DND-41 (cell line): ENCODE results near the gene LONRF2.
"Not testable (repeated sequence)": the region's sequence is repeated elsewhere in the genome, so short reads cannot be mapped to it uniquely, and the experiment has no call there.

Source experiments
- ATAC-seq: fragments of 200-7000 bp; cut with Tn5 transposase; 3 replicates; pipeline ENCODE4 v1.9.1; 2021; ENCODE audit warnings: low read depth; ENCODE audit not compliant: insufficient read depth
- DNase-seq: peaks from one replicate; pipeline ENCODE4 v3.0.0-alpha.2; 2020
- H2AFZ ChIP-seq: 2 replicates; pipeline ENCODE4 v1.6.0; 2012; ENCODE audit warnings: low read depth, low read length
- H3K27ac ChIP-seq: 2 replicates; pipeline ENCODE4 v1.5.1; 2012; ENCODE audit warnings: low read length, inconsistent platforms
- H3K27me3 ChIP-seq: fragments of 200-600 bp; sonication (generic); 2 replicates; pipeline ENCODE4 v1.6.0; 2012; ENCODE audit warnings: low read length, mild to moderate bottlenecking, inconsistent platforms; ENCODE audit not compliant: insufficient read depth, poor library complexity
- H3K36me3 ChIP-seq: 2 replicates; pipeline ENCODE4 v1.5.1; 2012; ENCODE audit warnings: low read length, inconsistent platforms; ENCODE audit not compliant: insufficient read depth
- H3K4me1 ChIP-seq: 2 replicates; pipeline ENCODE4 v1.5.1; 2012; ENCODE audit warnings: mild to moderate bottlenecking, low read length; ENCODE audit not compliant: insufficient read depth
- H3K4me2 ChIP-seq: 2 replicates; pipeline ENCODE4 v1.6.0; 2012; ENCODE audit warnings: mild to moderate bottlenecking, moderate library complexity, low read length, inconsistent platforms; ENCODE audit not compliant: insufficient read depth
- H3K4me3 ChIP-seq, 2 experiments: fragments of 200-600 bp in 1 of 2; shearing (Covaris generic) in 1 of 2; 2 replicates each; pipeline ENCODE4 v1.5.1; 2012 to 2016; ENCODE audit warnings: inconsistent platforms in 2 of 2, low read length in 2 of 2, mild to moderate bottlenecking in 2 of 2, low read depth in 1 of 2, moderate library complexity in 1 of 2
- H3K79me2 ChIP-seq: 2 replicates; pipeline ENCODE4 v1.6.0; 2012; ENCODE audit warnings: low read length, inconsistent platforms; ENCODE audit not compliant: insufficient read depth
- H3K9ac ChIP-seq: 2 replicates; pipeline ENCODE4 v1.6.0; 2012; ENCODE audit warnings: low read depth, mild to moderate bottlenecking, inconsistent platforms, low read length, moderate library complexity
- H3K9me3 ChIP-seq: 2 replicates; pipeline ENCODE4 v1.5.1; 2012; ENCODE audit warnings: low read length, moderate library complexity, mild to moderate bottlenecking, inconsistent platforms; ENCODE audit not compliant: insufficient read depth, severe bottlenecking
- H4K20me1 ChIP-seq: 2 replicates; pipeline ENCODE4 v1.6.0; 2012; ENCODE audit warnings: low read length; ENCODE audit not compliant: insufficient read depth
- CTCF ChIP-seq: IDR thresholded peaks from 2 replicates; pipeline ENCODE4 v1.5.1; 2012; ENCODE audit warnings: borderline replicate concordance, low read length, moderate library complexity, mild to moderate bottlenecking; ENCODE audit not compliant: poor library complexity, severe bottlenecking; ENCODE audit errors: extremely low read depth
- EZH2 ChIP-seq: IDR thresholded peaks from 3 replicates; pipeline ENCODE4 v1.6.1; 2012; ENCODE audit warnings: borderline replicate concordance, low read depth, mild to moderate bottlenecking, moderate library complexity, low read length, inconsistent platforms; ENCODE audit not compliant: severe bottlenecking

LONRF2 gene

GRCh38 chr2:100250645-100251044 lies 71.7 kb downstream of the LONRF2 start:
- no peak overlapping the region for H3K9ac ChIP-seq
- no peak for ATAC-seq
- H3K36me3 ChIP-seq: no peaks in the 10 kb centered on the region
- no peak overlapping the region for H2AFZ ChIP-seq
- H3K4me3 ChIP-seq: no peak overlapping the region
- H3K27ac ChIP-seq: no peak overlapping the region
- no peak for DNase-seq
- no peaks in the 10 kb centered on the region for H3K4me1 ChIP-seq
- no peak for TF ChIP-seq CTCF
- no peak overlapping the region for H3K4me2 ChIP-seq
- no peaks in the 10 kb centered on the region for H3K9me3 ChIP-seq
- no peaks in the 10 kb centered on the region; the same call in 1 of the 2 replicates for H4K20me1 ChIP-seq
- no peaks in the 10 kb centered on the region for H3K27me3 ChIP-seq
- H3K79me2 ChIP-seq: no peaks in the 10 kb centered on the region

- H3K4me1 ChIP-seq: no peaks in the 10 kb centered on the region
- no peak overlapping the region for H3K9ac ChIP-seq
- H3K27me3 ChIP-seq: no peaks in the 10 kb centered on the region
- DNase-seq (no peak), ATAC-seq (peak; percentile 39; the same call in 1 of the 3 replicates)
- H3K79me2 ChIP-seq: no peaks in the 10 kb centered on the region
- no peaks in the 10 kb centered on the region for H3K36me3 ChIP-seq
- no peak overlapping the region for H3K27ac ChIP-seq
- no peak for TF ChIP-seq EZH2
- no peak for TF ChIP-seq CTCF
- H4K20me1 ChIP-seq: no peaks in the 10 kb centered on the region; the same call in 1 of the 2 replicates
- H2AFZ ChIP-seq: no peak overlapping the region
- no peak overlapping the region for H3K4me2 ChIP-seq
- no peaks in the 10 kb centered on the region for H3K9me3 ChIP-seq
- H3K4me3 ChIP-seq: no peak overlapping the region
These were observed 73.3 kb downstream of the LONRF2 start for GRCh38 chr2:100248971-100249370.

GRCh38 chr2:100248556-100248955 lies 73.7 kb downstream of the LONRF2 start:
- not testable (repeated sequence) for H3K9ac ChIP-seq, H3K4me3 ChIP-seq, H3K79me2 ChIP-seq, H3K27ac ChIP-seq, ATAC-seq, H3K4me1 ChIP-seq, H2AFZ ChIP-seq, H4K20me1 ChIP-seq, H3K9me3 ChIP-seq, H3K4me2 ChIP-seq, H3K36me3 ChIP-seq, DNase-seq, H3K27me3 ChIP-seq

- no peak for ATAC-seq
- no peaks in the 10 kb centered on the region for H3K36me3 ChIP-seq
- H3K4me1 ChIP-seq: no peaks in the 10 kb centered on the region
- H3K27me3 ChIP-seq: no peaks in the 10 kb centered on the region
- H2AFZ ChIP-seq: no peak overlapping the region
- no peaks in the 10 kb centered on the region for H3K9me3 ChIP-seq
- H3K4me3 ChIP-seq: no peak overlapping the region
- H3K79me2 ChIP-seq: no peaks in the 10 kb centered on the region
- H3K9ac ChIP-seq: no peak overlapping the region
- TF ChIP-seq EZH2 (no peak), CTCF (no peak)
- no peak for DNase-seq
- no peak overlapping the region for H3K27ac ChIP-seq
- no peak overlapping the region for H3K4me2 ChIP-seq
- H4K20me1 ChIP-seq: no peaks in the 10 kb centered on the region; the same call in 1 of the 2 replicates
These were observed 74.3 kb downstream of the LONRF2 start for GRCh38 chr2:100248044-100248330.
